Mesothelial cell of epicardium (in vitro differentiated cells): Measurements from ENCODE around the gene MGMT. TPM values are rescaled to one million over a fixed set of nuclear protein-coding genes. Genes with fewer than 3 reads are reported as not detected.

Source experiments
- DNase-seq, 2 experiments: peaks; one replicate each; pipeline ENCODE4 v3.0.0; 2021; ENCODE audit warnings: low spot score in 2 of 2; ENCODE audit not compliant: unreplicated experiment in 2 of 2
- H3K27ac Mint-ChIP-seq: 2 replicates; pipeline ENCODE4 v1.8.0; 2021; ENCODE audit warnings: mixed read lengths
- H3K27me3 Mint-ChIP-seq: 2 replicates; pipeline ENCODE4 v1.8.0; 2021; ENCODE audit warnings: low read depth, mixed read lengths
- H3K36me3 Mint-ChIP-seq: 2 replicates; pipeline ENCODE4 v1.8.0; 2021; ENCODE audit warnings: mixed read lengths
- H3K4me1 Mint-ChIP-seq: 2 replicates; pipeline ENCODE4 v1.8.0; 2021; ENCODE audit warnings: mixed read lengths
- H3K4me3 Mint-ChIP-seq: 2 replicates; pipeline ENCODE4 v1.8.0; 2021; ENCODE audit warnings: mild to moderate bottlenecking, moderate library complexity, mixed read lengths
- H3K9me3 Mint-ChIP-seq: 2 replicates; pipeline ENCODE4 v1.8.0; 2021; ENCODE audit warnings: mixed read lengths
- CTCF ChIP-seq: fragments of 200-600 bp; sonication (generic); IDR thresholded peaks from one replicate; pipeline ENCODE4 v1.5.0; 2021; ENCODE audit warnings: antibody characterized with exemption; ENCODE audit not compliant: unreplicated experiment
- total RNA-seq: library from RNA; stranded (reverse); gene quantifications from 3 replicates; pipeline ENCODE4 v1.2.1, GENCODE V29; 2021

The MGMT gene
- total RNA-seq, 1 donor from 2014 or later: 35.7 TPM

DNA sequence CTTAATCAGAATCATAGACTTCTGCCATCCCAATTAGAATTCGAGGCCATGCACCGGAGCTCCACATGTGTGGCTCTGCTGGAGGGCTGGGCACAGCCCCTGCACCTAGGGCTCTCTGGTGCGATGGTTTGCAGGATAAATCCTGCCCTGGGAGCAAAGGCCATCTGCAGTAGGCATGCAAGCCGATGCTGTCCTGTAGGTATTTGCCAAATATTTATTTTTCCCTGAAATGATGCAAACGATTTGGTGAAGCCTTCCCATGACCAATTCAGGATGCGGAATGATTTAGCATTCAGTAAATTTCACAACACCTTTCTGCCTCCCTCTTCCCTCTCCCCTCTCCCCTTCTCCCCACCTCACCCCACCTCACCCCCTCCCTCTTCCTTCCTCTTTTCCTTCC, 326.4 kb downstream of the MGMT start:
- Mint-ChIP-seq H3K36me3 (peaks cover 5% of the 10 kb centered on the region), H3K9me3 (peaks cover 33% of the 10 kb centered on the region), H3K27ac (no peak overlapping the region), H3K4me3 (no peak overlapping the region), H3K4me1 (no peaks in the 10 kb centered on the region), H3K27me3 (no peaks in the 10 kb centered on the region)
- DNase-seq: no peak
- TF ChIP-seq CTCF: no peak

- Mint-ChIP-seq H3K4me3 (no peak overlapping the region), H3K27me3 (peaks cover 2% of the 10 kb centered on the region), H3K36me3 (peaks cover 5% of the 10 kb centered on the region), H3K27ac (no peak overlapping the region), H3K9me3 (peaks cover 34% of the 10 kb centered on the region), H3K4me1 (no peaks in the 10 kb centered on the region)
- no peak for TF ChIP-seq CTCF
- no peak for DNase-seq
Observed at GRCh38 chr10:129793996-129794395, 327.0 kb downstream of the MGMT start.

DNA sequence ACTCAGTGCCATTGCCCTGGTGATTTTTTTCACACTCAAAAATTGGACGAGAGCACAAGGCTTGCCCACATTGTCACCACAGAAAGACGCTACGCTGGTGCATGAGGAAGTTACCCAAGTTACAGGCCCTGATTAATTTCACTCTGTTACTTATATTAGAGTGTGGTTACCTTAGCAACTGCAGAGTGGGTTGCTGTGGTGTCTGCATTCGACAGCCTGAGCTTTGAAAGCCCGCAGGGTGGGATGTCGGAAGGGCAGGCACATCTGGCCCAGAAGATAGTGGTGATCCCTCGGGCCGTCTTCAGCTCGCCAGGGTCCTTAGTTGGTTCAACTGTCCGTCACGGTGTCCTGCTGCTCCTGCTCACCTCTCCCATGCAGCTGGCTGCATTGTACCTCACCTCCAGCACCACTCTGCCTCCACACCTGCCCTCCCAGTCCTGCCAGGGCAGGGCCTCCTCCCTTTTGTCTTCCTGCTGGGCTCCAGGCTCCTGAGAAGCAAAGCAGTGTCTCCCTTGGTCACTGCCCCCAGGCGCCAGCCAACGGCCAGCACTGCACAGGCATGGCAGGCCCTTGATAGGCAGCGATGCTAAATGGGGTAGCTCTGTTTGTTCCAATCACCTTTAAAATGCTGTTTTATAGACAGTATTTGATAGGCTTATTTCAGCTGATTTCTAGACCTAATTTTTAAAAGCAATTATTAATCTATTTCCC, 329.8 kb downstream of the MGMT start:
- Mint-ChIP-seq H3K27me3 (peaks cover 4% of the 10 kb centered on the region), H3K36me3 (peaks cover 5% of the 10 kb centered on the region), H3K4me3 (no peak overlapping the region), H3K27ac (no peak overlapping the region), H3K4me1 (no peaks in the 10 kb centered on the region), H3K9me3 (peaks cover 16% of the 10 kb centered on the region)
- no peak for TF ChIP-seq CTCF
- DNase-seq: no peak

GRCh38 chr10:129799942-129800341, 332.9 kb downstream of the MGMT start:
- Mint-ChIP-seq H3K27me3 (peaks cover 4% of the 10 kb centered on the region), H3K4me3 (no peak overlapping the region), H3K27ac (no peak overlapping the region), H3K9me3 (peaks cover 25% of the 10 kb centered on the region), H3K4me1 (no peaks in the 10 kb centered on the region), H3K36me3 (peaks cover 3% of the 10 kb centered on the region)
- DNase-seq: no peak
- TF ChIP-seq CTCF: no peak

- no peak for TF ChIP-seq CTCF
- no peak overlapping the region for H3K4me3 Mint-ChIP-seq
- H3K9me3 Mint-ChIP-seq: peaks cover 30% of the 10 kb centered on the region
- no peaks in the 10 kb centered on the region for H3K4me1 Mint-ChIP-seq
- no peak overlapping the region for H3K27ac Mint-ChIP-seq
- peaks cover 3% of the 10 kb centered on the region for H3K36me3 Mint-ChIP-seq
- peaks cover 4% of the 10 kb centered on the region for H3K27me3 Mint-ChIP-seq
- DNase-seq: no peak
Observed at GRCh38 chr10:129800796-129801340, 333.8 kb downstream of the MGMT start.
